K562 (cell line): ENCODE results near the gene ATP2A1. TPM values are rescaled to one million over a fixed set of nuclear protein-coding genes. Genes with fewer than 3 reads are reported as not detected.

Source experiments
- ATF1 ChIP-seq, 2 experiments: fragments of 450-650 bp in 1 of 2; IDR thresholded peaks; 2 replicates each; pipeline ENCODE4 v1.6.1; 2016; ENCODE audit warnings: missing compliant biosample characterization in 1 of 2, missing genetic modification characterization in 1 of 2
- CAMTA2 ChIP-seq: fragments of 250-450 bp; sonication (Bioruptor Pico); conservative IDR thresholded peaks from 2 replicates; pipeline ENCODE4 v1.5.1; 2022
- CBX1 ChIP-seq: sonication (generic); IDR thresholded peaks from 2 replicates; pipeline ENCODE4 v1.6.1; 2016; ENCODE audit warnings: antibody characterized with exemption, low read depth, mild to moderate bottlenecking
- EGR1 ChIP-seq: fragments of 450-650 bp; conservative IDR thresholded peaks from 2 replicates; pipeline ENCODE4 v1.6.1; 2017; ENCODE audit warnings: mild to moderate bottlenecking
- ELF2 ChIP-seq: fragments of 250-450 bp; sonication (Bioruptor Pico); IDR thresholded peaks from 2 replicates; pipeline ENCODE4 v1.5.0; 2021; ENCODE audit warnings: mild to moderate bottlenecking
- EP400 ChIP-seq: fragments of 450-650 bp; IDR thresholded peaks from 2 replicates; pipeline ENCODE4 v1.6.1; 2017; ENCODE audit warnings: antibody characterized with exemption, mild to moderate bottlenecking, moderate library complexity
- GABPA ChIP-seq: fragments of 200-800 bp; sonication (Bioruptor generic); conservative IDR thresholded peaks from 2 replicates; pipeline ENCODE4 v1.6.1; 2016; ENCODE audit warnings: low read depth, missing genetic modification characterization, missing compliant biosample characterization
- GABPB1 ChIP-seq: sonication (generic); formaldehyde crosslinking; IDR thresholded peaks from 2 replicates; pipeline ENCODE4 v1.8.0; 2022; ENCODE audit warnings: mild to moderate bottlenecking, missing genetic modification reagents
- HDAC1 ChIP-seq, 2 experiments: fragments of 450-650 bp; IDR thresholded peaks; 2 replicates each; pipeline ENCODE4 v1.6.1; 2016 to 2017; ENCODE audit warnings: inconsistent platforms in 1 of 2, mild to moderate bottlenecking in 1 of 2, moderate library complexity in 1 of 2
- HDAC2 ChIP-seq: fragments of 450-650 bp; IDR thresholded peaks from 2 replicates; pipeline ENCODE4 v1.6.1; 2016; ENCODE audit warnings: mild to moderate bottlenecking
- KDM4B ChIP-seq, 2 experiments: fragments of 450-650 bp in 1 of 2; sonication (generic) in 1 of 2; IDR thresholded peaks; 2 replicates each; pipeline ENCODE4 v1.6.1; 2016 to 2017; ENCODE audit warnings: borderline replicate concordance in 2 of 2, antibody characterized with exemption in 1 of 2, low read depth in 1 of 2, mild to moderate bottlenecking in 1 of 2
- NCOA6 ChIP-seq: fragments of 450-650 bp; IDR thresholded peaks from 2 replicates; pipeline ENCODE4 v1.6.1; 2017; ENCODE audit warnings: mild to moderate bottlenecking
- RBM25 ChIP-seq: fragments of 200-400 bp; formaldehyde crosslinking; IDR thresholded peaks from 2 replicates; pipeline ENCODE4 v1.6.1; 2018; ENCODE audit warnings: low read length, low read depth, moderate library complexity; ENCODE audit not compliant: severe bottlenecking
- TAF7 ChIP-seq: fragments of 450-650 bp; IDR thresholded peaks from 2 replicates; pipeline ENCODE4 v1.6.1; 2016; ENCODE audit warnings: missing genetic modification characterization, missing compliant biosample characterization
- TCF7 ChIP-seq: sonication (generic); IDR thresholded peaks from 2 replicates; pipeline ENCODE4 v1.6.1; 2016; ENCODE audit warnings: antibody characterized with exemption, borderline replicate concordance
- polyA plus RNA-seq, 8 experiments: library from polyadenylated mRNA; depleted of rRNA in 4 of 8; stranded (reverse) in 5 of 8; unstranded in 3 of 8; fragments of >200 nt; fragmentation: Nextera tagmentation in 2 of 8; fragmentation: Illumina TruSeq in 1 of 8; extraction: Ambion mirVana in 2 of 8; extraction: Trizol in 1 of 8; gene quantifications; 2 replicates each; pipeline versions ENCODE4 v1.2.1 to v1.2.3, GENCODE V29; 2011 to 2014; ENCODE audit warnings: inconsistent platforms in 1 of 8, missing spikeins in 1 of 8
- total RNA-seq, 7 experiments: library from RNA; depleted of rRNA in 6 of 7; stranded (reverse); fragments of >200 nt in 6 of 7; fragmentation: Illumina TruSeq in 2 of 7; extraction: Trizol in 2 of 7; gene quantifications; 2 replicates each; pipeline versions ENCODE4 v1.2.1 to v1.2.3, GENCODE V29; 2011 to 2021; ENCODE audit warnings: low replicate concordance in 1 of 7
- TF ChIP-seq, protein P1 (sequence below): fragments of 450-650 bp; formaldehyde crosslinking; IDR thresholded peaks from 2 replicates; pipeline ENCODE4 v1.4.0; 2022; ENCODE audit warnings: mild to moderate bottlenecking, moderate library complexity
- TF ChIP-seq, protein P2 (sequence below), 3 experiments: fragments of 200-800 bp in 1 of 3; fragments of 250-450 bp in 1 of 3; fragments of 450-650 bp in 1 of 3; sonication (Bioruptor Pico) in 1 of 3; sonication (Bioruptor generic) in 1 of 3; formaldehyde crosslinking in 1 of 3; IDR thresholded peaks; 2 replicates each; pipeline versions ENCODE4 v1.6.1 to v1.8.0; 2016 to 2022; ENCODE audit warnings: mild to moderate bottlenecking in 2 of 3, missing genetic modification characterization in 2 of 3, missing compliant biosample characterization in 1 of 3, moderate library complexity in 1 of 3
- TF ChIP-seq, protein P3 (sequence below): fragments of 450-650 bp; IDR thresholded peaks from one replicate; pipeline ENCODE4 v1.6.1; 2018; ENCODE audit warnings: mild to moderate bottlenecking, moderate library complexity; ENCODE audit not compliant: partially characterized antibody
- TF ChIP-seq, protein P4 (sequence below): fragments of 450-650 bp; IDR thresholded peaks from 2 replicates; pipeline ENCODE4 v1.6.1; 2016; ENCODE audit warnings: low read depth, mild to moderate bottlenecking, moderate library complexity

ATP2A1 gene
- total and polyA plus RNA-seq, 9 of the 15 experiments (the other 6 are each of a cell fraction or from before 2014, with no cell fraction given), result 0.25 to 2.6 (median 0.65) TPM

DNA sequence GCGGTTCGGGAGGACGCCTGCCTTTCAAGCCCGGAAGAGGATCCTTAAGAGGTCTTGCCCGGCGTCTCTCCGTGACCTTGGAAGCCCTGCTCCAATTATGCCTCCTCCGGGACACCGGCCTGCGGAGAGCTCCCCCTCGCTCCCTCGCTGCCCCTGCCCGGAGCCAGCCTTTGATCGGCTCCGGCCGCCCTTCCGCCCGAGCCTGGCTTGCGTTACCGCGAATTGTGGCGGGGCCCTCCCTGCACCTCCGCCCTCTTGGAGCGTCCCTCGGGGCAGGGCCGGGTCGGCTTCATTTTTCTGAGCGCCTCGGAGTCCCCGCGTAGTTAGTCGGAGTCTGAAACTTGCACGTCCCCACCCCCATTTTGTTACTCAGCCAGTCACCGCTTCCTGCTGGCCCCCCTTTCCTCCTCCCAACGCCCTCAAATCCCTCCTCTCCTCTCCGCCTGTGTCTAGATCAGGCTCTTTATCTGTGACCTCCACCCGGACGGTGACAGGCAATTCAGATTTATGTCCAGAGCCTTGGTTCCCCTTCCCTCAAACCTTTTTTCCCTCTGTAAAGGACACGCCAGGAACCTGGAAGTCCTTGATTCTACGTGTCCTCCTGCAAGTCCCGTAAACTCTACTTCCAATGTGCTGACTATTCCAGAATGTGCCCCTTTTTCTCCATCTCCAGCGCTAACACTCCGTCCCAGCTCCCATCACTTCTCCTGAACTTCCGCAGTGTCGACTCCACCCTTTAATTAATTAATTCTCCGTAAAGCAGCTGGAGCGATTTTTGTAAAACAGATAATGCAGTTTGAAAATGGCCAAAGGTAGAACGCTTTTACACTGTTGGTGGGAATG, 47.3 kb downstream of the ATP2A1 start (continued):
- no peak for TF ChIP-seq NCOA6
- TF ChIP-seq ATF1 (CRISPR knock-in tag; IDR thresholded peaks at IDR 0.05), result no peak
- TF ChIP-seq ATF1 (tag; IDR thresholded peaks at IDR 0.05), result peak; percentile 58
- TF ChIP-seq TCF7, result 0 out of 2 replicates have a peak, but pooled peaks have one; percentile 28
- no peak for TF ChIP-seq CAMTA2
- TF ChIP-seq EP400, result peak; percentile 74
- TF ChIP-seq, protein P1, sequence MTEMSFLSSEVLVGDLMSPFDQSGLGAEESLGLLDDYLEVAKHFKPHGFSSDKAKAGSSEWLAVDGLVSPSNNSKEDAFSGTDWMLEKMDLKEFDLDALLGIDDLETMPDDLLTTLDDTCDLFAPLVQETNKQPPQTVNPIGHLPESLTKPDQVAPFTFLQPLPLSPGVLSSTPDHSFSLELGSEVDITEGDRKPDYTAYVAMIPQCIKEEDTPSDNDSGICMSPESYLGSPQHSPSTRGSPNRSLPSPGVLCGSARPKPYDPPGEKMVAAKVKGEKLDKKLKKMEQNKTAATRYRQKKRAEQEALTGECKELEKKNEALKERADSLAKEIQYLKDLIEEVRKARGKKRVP, result peak; percentile 71; the same call in 1 of the 2 replicates
- TF ChIP-seq GABPA, result peak; percentile 83
- TF ChIP-seq, protein P2, sequence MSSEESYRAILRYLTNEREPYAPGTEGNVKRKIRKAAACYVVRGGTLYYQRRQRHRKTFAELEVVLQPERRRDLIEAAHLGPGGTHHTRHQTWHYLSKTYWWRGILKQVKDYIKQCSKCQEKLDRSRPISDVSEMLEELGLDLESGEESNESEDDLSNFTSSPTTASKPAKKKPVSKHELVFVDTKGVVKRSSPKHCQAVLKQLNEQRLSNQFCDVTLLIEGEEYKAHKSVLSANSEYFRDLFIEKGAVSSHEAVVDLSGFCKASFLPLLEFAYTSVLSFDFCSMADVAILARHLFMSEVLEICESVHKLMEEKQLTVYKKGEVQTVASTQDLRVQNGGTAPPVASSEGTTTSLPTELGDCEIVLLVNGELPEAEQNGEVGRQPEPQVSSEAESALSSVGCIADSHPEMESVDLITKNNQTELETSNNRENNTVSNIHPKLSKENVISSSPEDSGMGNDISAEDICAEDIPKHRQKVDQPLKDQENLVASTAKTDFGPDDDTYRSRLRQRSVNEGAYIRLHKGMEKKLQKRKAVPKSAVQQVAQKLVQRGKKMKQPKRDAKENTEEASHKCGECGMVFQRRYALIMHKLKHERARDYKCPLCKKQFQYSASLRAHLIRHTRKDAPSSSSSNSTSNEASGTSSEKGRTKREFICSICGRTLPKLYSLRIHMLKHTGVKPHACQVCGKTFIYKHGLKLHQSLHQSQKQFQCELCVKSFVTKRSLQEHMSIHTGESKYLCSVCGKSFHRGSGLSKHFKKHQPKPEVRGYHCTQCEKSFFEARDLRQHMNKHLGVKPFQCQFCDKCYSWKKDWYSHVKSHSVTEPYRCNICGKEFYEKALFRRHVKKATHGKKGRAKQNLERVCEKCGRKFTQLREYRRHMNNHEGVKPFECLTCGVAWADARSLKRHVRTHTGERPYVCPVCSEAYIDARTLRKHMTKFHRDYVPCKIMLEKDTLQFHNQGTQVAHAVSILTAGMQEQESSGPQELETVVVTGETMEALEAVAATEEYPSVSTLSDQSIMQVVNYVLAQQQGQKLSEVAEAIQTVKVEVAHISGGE (CRISPR knock-in tag; IDR thresholded peaks at IDR 0.05), result peak in 2 of 3 experiments; percentile 41 to 91; a peak in 3 of 6 replicates
- TF ChIP-seq RBM25, result no peak
- TF ChIP-seq ELF2 (CRISPR knock-in tag), result no peak
- TF ChIP-seq HDAC1 (IDR thresholded peaks at IDR 0.05), result peak; percentile 50 to 99; a peak in 3 of 4 replicates
- TF ChIP-seq GABPB1 (CRISPR knock-in tag), result peak; percentile 11; the same call in 1 of the 2 replicates
- peak; percentile 65; the same call in 1 of the 2 replicates for TF ChIP-seq TAF7 (tag)
- TF ChIP-seq, protein P3, sequence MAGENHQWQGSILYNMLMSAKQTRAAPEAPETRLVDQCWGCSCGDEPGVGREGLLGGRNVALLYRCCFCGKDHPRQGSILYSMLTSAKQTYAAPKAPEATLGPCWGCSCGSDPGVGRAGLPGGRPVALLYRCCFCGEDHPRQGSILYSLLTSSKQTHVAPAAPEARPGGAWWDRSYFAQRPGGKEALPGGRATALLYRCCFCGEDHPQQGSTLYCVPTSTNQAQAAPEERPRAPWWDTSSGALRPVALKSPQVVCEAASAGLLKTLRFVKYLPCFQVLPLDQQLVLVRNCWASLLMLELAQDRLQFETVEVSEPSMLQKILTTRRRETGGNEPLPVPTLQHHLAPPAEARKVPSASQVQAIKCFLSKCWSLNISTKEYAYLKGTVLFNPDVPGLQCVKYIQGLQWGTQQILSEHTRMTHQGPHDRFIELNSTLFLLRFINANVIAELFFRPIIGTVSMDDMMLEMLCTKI, result no peak
- peak in 1 of 2 experiments; percentile 79; a peak in 1 of 4 replicates for TF ChIP-seq KDM4B (IDR thresholded peaks at IDR 0.05; ENCODE audit: borderline replicate concordance in 2 of 2, low read depth in 1 of 2)
- TF ChIP-seq, protein P4, sequence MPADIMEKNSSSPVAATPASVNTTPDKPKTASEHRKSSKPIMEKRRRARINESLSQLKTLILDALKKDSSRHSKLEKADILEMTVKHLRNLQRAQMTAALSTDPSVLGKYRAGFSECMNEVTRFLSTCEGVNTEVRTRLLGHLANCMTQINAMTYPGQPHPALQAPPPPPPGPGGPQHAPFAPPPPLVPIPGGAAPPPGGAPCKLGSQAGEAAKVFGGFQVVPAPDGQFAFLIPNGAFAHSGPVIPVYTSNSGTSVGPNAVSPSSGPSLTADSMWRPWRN, result peak; percentile 28; the same call in 1 of the 2 replicates
- TF ChIP-seq HDAC2, result peak; percentile 99
- peak; percentile 53; the same call in 1 of the 2 replicates for TF ChIP-seq EGR1
- TF ChIP-seq CBX1, result peak; percentile 44; the same call in 1 of the 2 replicates
